ENCODE data around the gene ARHGDIG. TPM values are rescaled to one million over a fixed set of nuclear protein-coding genes. Genes with fewer than 3 reads are reported as not detected.

The ARHGDIG gene
- total and polyA plus RNA-seq, 7 donors, result 1.6 to 5.7 (median 5.0) TPM; not detected in 1

- H3K4me3 ChIP-seq, result no peak overlapping the region
- no peaks in the 10 kb centered on the region for H3K27me3 ChIP-seq
- intact Hi-C loops (cut with DNase I), result loop anchor here (5.0 kb wide), 1 partner anchor 52 kb away; the partner anchor contains the start of gene MRPL28
- peaks cover 0 to 13% (median 7%) of the 10 kb centered on the region in 4 donors for H3K36me3 ChIP-seq
- H3K9me3 ChIP-seq, result no peaks in the 10 kb centered on the region
- 91 to 94% methylated on average over 5 of the region's 5 CpGs for WGBS, 2 donors
- H3K27ac ChIP-seq, result no peak overlapping the region
- DNase-seq, result no peak
- H3K4me1 ChIP-seq, result no peaks in the 10 kb centered on the region
- TF ChIP-seq POLR2A (IDR thresholded peaks at IDR 0.05), result no peak
- TF ChIP-seq CTCF (IDR thresholded peaks at IDR 0.05), result no peak
- no peak for TF ChIP-seq EP300 (IDR thresholded peaks at IDR 0.05)
- TF ChIP-seq POLR2AphosphoS5 (IDR thresholded peaks at IDR 0.05), result no peak
Observed at GRCh38 chr16:320206-320605, 39.8 kb downstream of the ARHGDIG start.

GRCh38 chr16:321532-321931 is 41.1 kb downstream of the ARHGDIG start:
- no peak overlapping the region for H3K27ac ChIP-seq
- H3K4me3 ChIP-seq, result no peak overlapping the region
- no peaks in the 10 kb centered on the region for H3K27me3 ChIP-seq
- H3K36me3 ChIP-seq, result peaks cover 0 to 13% (median 7%) of the 10 kb centered on the region in 4 donors
- intact Hi-C loops (cut with DNase I), result loop anchor here (5.0 kb wide), 1 partner anchor 51 kb away; the partner anchor contains the start of gene MRPL28
- no peak for TF ChIP-seq POLR2A (IDR thresholded peaks at IDR 0.05)
- no peak for TF ChIP-seq POLR2AphosphoS5 (IDR thresholded peaks at IDR 0.05)
- no peak for TF ChIP-seq EP300 (IDR thresholded peaks at IDR 0.05)
- no peak for TF ChIP-seq CTCF (IDR thresholded peaks at IDR 0.05)
- no peaks in the 10 kb centered on the region for H3K4me1 ChIP-seq
- DNase-seq, result no peak
- WGBS, 2 donors, result 73 to 81% methylated on average over 9 of the region's 9 CpGs
- no peaks in the 10 kb centered on the region for H3K9me3 ChIP-seq

GRCh38 chr16:322476-323143 is 42.2 kb downstream of the ARHGDIG start:
- no peak for TF ChIP-seq CTCF (IDR thresholded peaks at IDR 0.05)
- TF ChIP-seq POLR2AphosphoS5 (IDR thresholded peaks at IDR 0.05), result no peak
- no peak for TF ChIP-seq POLR2A (IDR thresholded peaks at IDR 0.05)
- no peak for TF ChIP-seq EP300 (IDR thresholded peaks at IDR 0.05)
- WGBS, 2 donors, result 94% methylated on average over 13 of the region's 13 CpGs
- Histone ChIP-seq H3K4me3 (no peak overlapping the region), H3K9me3 (no peaks in the 10 kb centered on the region), H3K36me3 (peaks cover 0 to 13% (median 7%) of the 10 kb centered on the region in 4 donors), H3K27ac (no peak overlapping the region), H3K4me1 (peaks cover 0 to 9% (median 6%) of the 10 kb centered on the region in 4 donors), H3K27me3 (no peaks in the 10 kb centered on the region)
- intact Hi-C loops (cut with DNase I), result loop anchor here (5.0 kb wide), 1 partner anchor 50 kb away; the partner anchor contains the start of gene MRPL28
- DNase-seq, result no peak

- H3K36me3 ChIP-seq, result peaks cover 0 to 4% (median 2%) of the 10 kb centered on the region in 4 donors
- no peak for DNase-seq
- H3K27ac ChIP-seq, result no peak overlapping the region
- WGBS, 2 donors, result 79 to 90% methylated on average over 17 of the region's 17 CpGs
- no peaks in the 10 kb centered on the region for H3K27me3 ChIP-seq
- H3K4me1 ChIP-seq, result peaks cover 0 to 14% (median 11%) of the 10 kb centered on the region in 4 donors
- no peak overlapping the region for H3K4me3 ChIP-seq
- TF ChIP-seq EP300 (IDR thresholded peaks at IDR 0.05), result no peak
- intact Hi-C loops (cut with DNase I), result loop anchor here (5.0 kb wide), 1 partner anchor 48 kb away; the partner anchor contains the start of gene MRPL28
- H3K9me3 ChIP-seq, result no peaks in the 10 kb centered on the region
Observed at GRCh38 chr16:324201-324450, 43.7 kb downstream of the ARHGDIG start.

- intact Hi-C loops (cut with DNase I), result loop anchor here (5.0 kb wide), 1 partner anchor 48 kb away; the partner anchor contains the start of gene MRPL28
- H3K27me3 ChIP-seq, result no peaks in the 10 kb centered on the region
- H3K9me3 ChIP-seq, result no peaks in the 10 kb centered on the region
- H3K4me1 ChIP-seq, result peaks cover 0 to 14% (median 11%) of the 10 kb centered on the region in 4 donors
- no peak for DNase-seq
- TF ChIP-seq POLR2AphosphoS5 (IDR thresholded peaks at IDR 0.05) (no peak), POLR2A (IDR thresholded peaks at IDR 0.05) (no peak), CTCF (IDR thresholded peaks at IDR 0.05) (no peak), EP300 (IDR thresholded peaks at IDR 0.05) (no peak)
- H3K4me3 ChIP-seq, result peak overlapping the region in 1 of 4 donors; percentile 12
- no peaks in the 10 kb centered on the region for H3K36me3 ChIP-seq
- WGBS, 2 donors, result 45 to 53% methylated on average over 55 of the region's 55 CpGs
- no peak overlapping the region for H3K27ac ChIP-seq
Observed at GRCh38 chr16:324451-325334, 44.3 kb downstream of the ARHGDIG start.

Measured in sigmoid colon (tissue), 7 donors.